ENCODE results near the gene AGPAT3.

AGPAT3 gene

GRCh38 chr21:43865540-43866259 lies 677 bp downstream of the AGPAT3 start:
- peak; percentile 9 for DNase-seq

GRCh38 chr21:43866260-43866629 lies 1.2 kb downstream of the AGPAT3 start:
- DNase-seq, result peak; percentile 59

- no peak for DNase-seq
These were observed 1.8 kb downstream of the AGPAT3 start for GRCh38 chr21:43866659-43867331.

- DNase-seq, result no peak
These were observed 2.3 kb downstream of the AGPAT3 start for GRCh38 chr21:43867332-43867703.

- no peak for DNase-seq
These were observed 2.9 kb downstream of the AGPAT3 start for GRCh38 chr21:43867948-43868347.

- DNase-seq, result no peak
These were observed 3.4 kb downstream of the AGPAT3 start for GRCh38 chr21:43868461-43868860.

- DNase-seq, result no peak
These were observed 4.7 kb downstream of the AGPAT3 start for GRCh38 chr21:43869486-43870325.

- DNase-seq, result no peak
These were observed 6.5 kb downstream of the AGPAT3 start for GRCh38 chr21:43871487-43871886.

- no peak for DNase-seq
These were observed 7.6 kb downstream of the AGPAT3 start for GRCh38 chr21:43872531-43873197.

- no peak for DNase-seq
These were observed 8.7 kb downstream of the AGPAT3 start for GRCh38 chr21:43873673-43874072.

- DNase-seq, result no peak
These were observed 9.2 kb downstream of the AGPAT3 start for GRCh38 chr21:43874085-43874805.

GRCh38 chr21:43876605-43877004 lies 11.6 kb downstream of the AGPAT3 start:
- no peak for DNase-seq

GRCh38 chr21:43877936-43878575 lies 13.0 kb downstream of the AGPAT3 start:
- DNase-seq, result no peak

GRCh38 chr21:43879348-43880110 lies 14.5 kb downstream of the AGPAT3 start:
- DNase-seq, result no peak

- DNase-seq, result no peak
These were observed 15.3 kb downstream of the AGPAT3 start for GRCh38 chr21:43880111-43880985.

GRCh38 chr21:43881283-43881682 lies 16.3 kb downstream of the AGPAT3 start:
- no peak for DNase-seq

GRCh38 chr21:43881935-43882334 lies 16.9 kb downstream of the AGPAT3 start:
- DNase-seq, result no peak

- DNase-seq, result no peak
These were observed 18.0 kb downstream of the AGPAT3 start for GRCh38 chr21:43882952-43883545.

- no peak for DNase-seq
These were observed 19.2 kb downstream of the AGPAT3 start for GRCh38 chr21:43884012-43884860.

All from fibroblast of upper back skin (primary cell).